OCI-LY7 (cell line): ENCODE measurements around the gene CTNNAL1. TPM values are rescaled to one million over a fixed set of nuclear protein-coding genes. Genes with fewer than 3 reads are reported as not detected.

Experiments
- BruUV-seq: library from RNA; stranded (reverse); fragments of 400-500 nt; replicated peaks from 2 replicates; lab custom pipeline; 2021; lab: Mats Ljungman, UMichigan
- CTCF ChIA-PET: fragments of 300-600 bp; sonication (Branson Sonifier 250); formaldehyde crosslinking; loops from one replicate; lab custom pipeline; 2022; ENCODE audit warnings: antibody characterized with exemption; ENCODE audit not compliant: unreplicated experiment; lab: Charles Lee
- POLR2A ChIA-PET: fragments of 300-600 bp; sonication (Branson Sonifier 250); formaldehyde crosslinking; loops from one replicate; lab custom pipeline; 2022; ENCODE audit warnings: antibody characterized with exemption; lab: Charles Lee
- DNase-seq: peaks from one replicate; pipeline ENCODE4 v3.0.0-alpha.2; 2015; ENCODE audit warnings: low spot score
- H2AFZ ChIP-seq: fragments of 200-600 bp; sonication (generic), shearing (Covaris generic); 2 replicates; pipeline ENCODE4 v1.6.1; 2014; ENCODE audit warnings: mild to moderate bottlenecking, antibody characterized with exemption, low read length, moderate library complexity
- H3K27ac ChIP-seq: fragments of 200-600 bp; sonication (generic); 2 replicates; pipeline ENCODE4 v1.5.1; 2014; ENCODE audit warnings: mixed run types, low read depth, mild to moderate bottlenecking, moderate library complexity, low read length, inconsistent platforms; ENCODE audit not compliant: poor library complexity, severe bottlenecking
- H3K36me3 ChIP-seq: fragments of 200-600 bp; sonication (generic); 2 replicates; pipeline ENCODE4 v1.6.1; 2014; ENCODE audit warnings: mild to moderate bottlenecking, antibody characterized with exemption, low read length, moderate library complexity, mixed read lengths; ENCODE audit not compliant: insufficient read depth
- H3K4me1 ChIP-seq: fragments of 200-600 bp; sonication (generic); 2 replicates; pipeline ENCODE4 v1.5.1; 2014; ENCODE audit warnings: mild to moderate bottlenecking, low read length; ENCODE audit not compliant: insufficient read depth, poor library complexity, severe bottlenecking
- H3K4me2 ChIP-seq: fragments of 200-600 bp; sonication (generic); 2 replicates; pipeline ENCODE4 v1.6.1; 2014; ENCODE audit warnings: mild to moderate bottlenecking, low read length
- H3K4me3 ChIP-seq: fragments of 200-600 bp; sonication (generic); 2 replicates; pipeline ENCODE4 v1.5.1; 2014; ENCODE audit warnings: mild to moderate bottlenecking, low read depth, low read length; ENCODE audit not compliant: poor library complexity, severe bottlenecking
- H3K79me2 ChIP-seq: fragments of 200-600 bp; sonication (generic); 2 replicates; pipeline ENCODE4 v1.6.1; 2016; ENCODE audit warnings: low read depth, mild to moderate bottlenecking, low read length, moderate library complexity, mixed read lengths; ENCODE audit not compliant: insufficient read depth
- H3K9me2 ChIP-seq: fragments of 200-600 bp; sonication (generic); 2 replicates; pipeline ENCODE4 v1.6.1; 2016; ENCODE audit warnings: mild to moderate bottlenecking, low read length, mixed read lengths; ENCODE audit not compliant: insufficient read depth
- H3K9me3 ChIP-seq: fragments of 200-600 bp; sonication (generic); 2 replicates; pipeline ENCODE4 v1.6.1; 2014; ENCODE audit warnings: mild to moderate bottlenecking, mixed run types, low read length, mixed read lengths
- H4K20me1 ChIP-seq: fragments of 200-600 bp; sonication (generic); 2 replicates; pipeline ENCODE4 v1.6.1; 2014; ENCODE audit warnings: mild to moderate bottlenecking, antibody characterized with exemption, low read length, moderate library complexity, mixed read lengths; ENCODE audit not compliant: insufficient read depth
- CTCF ChIP-seq: fragments of 200-600 bp; sonication (generic); conservative IDR thresholded peaks from 2 replicates; pipeline ENCODE4 v1.5.1; 2014; ENCODE audit warnings: mild to moderate bottlenecking, antibody characterized with exemption, low read length, moderate library complexity, mixed read lengths
- EZH2phosphoT487 ChIP-seq: fragments of 200-600 bp; sonication (generic); IDR thresholded peaks from 2 replicates; pipeline ENCODE4 v1.6.1; 2018; ENCODE audit warnings: low read depth, borderline replicate concordance, mild to moderate bottlenecking, mixed run types, antibody characterized with exemption, low read length, moderate library complexity, mixed read lengths
- intact Hi-C: fragments of 100-400 bp; cut with micrococcal nuclease; formaldehyde crosslinking; loops from one replicate; pipeline ENCODE4 v1.10.0; 2022; ENCODE audit not compliant: unreplicated experiment
- total RNA-seq, 2 experiments: library from RNA; depleted of rRNA in 1 of 2; stranded (reverse); fragments of >200 nt in 1 of 2; shearing (Covaris generic) in 1 of 2; gene quantifications; 2 replicates each; pipeline ENCODE4 v1.2.3, GENCODE V29; 2014 to 2022

Gene CTNNAL1
- total RNA-seq, 2 experiments from 2014 or later = 32.0 to 35.3 TPM

GRCh38 chr9:108963459-108964143, 49.7 kb downstream of the CTNNAL1 start:
- DNase-seq = no peak
- Histone ChIP-seq H3K4me1 (no peaks in the 10 kb centered on the region), H4K20me1 (no peaks in the 10 kb centered on the region), H3K4me2 (no peak overlapping the region), H3K36me3 (peaks cover 9% of the 10 kb centered on the region; the same call in 1 of the 2 replicates), H3K79me2 (no peaks in the 10 kb centered on the region), H3K4me3 (no peak overlapping the region), H3K27ac (no peak overlapping the region), H3K9me3 (no peaks in the 10 kb centered on the region), H2AFZ (no peak overlapping the region), H3K9me2 (no peaks in the 10 kb centered on the region)
- ChIA-PET POLR2A (no interaction called here), CTCF (no interaction called here)
- TF ChIP-seq CTCF = no peak
- TF ChIP-seq EZH2phosphoT487 = no peak
- BruUV-seq = no TSS peak
- intact Hi-C loops = no loop called here

- BruUV-seq = no TSS peak
- Histone ChIP-seq H2AFZ (no peak overlapping the region), H3K9me3 (no peaks in the 10 kb centered on the region), H3K79me2 (no peaks in the 10 kb centered on the region), H3K9me2 (no peaks in the 10 kb centered on the region), H4K20me1 (no peaks in the 10 kb centered on the region), H3K4me3 (no peak overlapping the region), H3K4me2 (no peak overlapping the region), H3K36me3 (0 out of 2 replicates have a peak, but pooled peaks cover 5% of the 10 kb centered on the region), H3K27ac (no peak overlapping the region), H3K4me1 (no peaks in the 10 kb centered on the region)
- CTCF ChIA-PET = no interaction called here
- TF ChIP-seq EZH2phosphoT487 (no peak), CTCF (no peak)
- POLR2A ChIA-PET = interaction anchor here (0.6 kb wide), 1 partner anchor 681 kb away, joined by 4 read pairs; no protein-coding TSS in a partner anchor
- no peak for DNase-seq
- intact Hi-C loops = no loop called here
These were observed 52.1 kb downstream of the CTNNAL1 start for GRCh38 chr9:108961151-108961550.

GRCh38 chr9:108960331-108960730, 53.0 kb downstream of the CTNNAL1 start:
- H3K4me3 ChIP-seq = no peak overlapping the region
- H3K9me2 ChIP-seq = no peaks in the 10 kb centered on the region
- H3K4me1 ChIP-seq = no peaks in the 10 kb centered on the region
- intact Hi-C loops = no loop called here
- POLR2A ChIA-PET = no interaction called here
- DNase-seq = no peak
- H3K4me2 ChIP-seq = no peak overlapping the region
- H3K27ac ChIP-seq = no peak overlapping the region
- H2AFZ ChIP-seq = no peak overlapping the region
- 0 out of 2 replicates have a peak, but pooled peaks cover 2% of the 10 kb centered on the region for H3K36me3 ChIP-seq
- TF ChIP-seq CTCF (no peak), EZH2phosphoT487 (no peak)
- H3K79me2 ChIP-seq = no peaks in the 10 kb centered on the region
- CTCF ChIA-PET = no interaction called here
- BruUV-seq = no TSS peak
- H4K20me1 ChIP-seq = no peaks in the 10 kb centered on the region
- H3K9me3 ChIP-seq = no peaks in the 10 kb centered on the region
